ENCODE data around the gene TRPM1.
"Not testable (repeated sequence)": the region's sequence is repeated elsewhere in the genome, so short reads cannot be mapped to it uniquely, and the experiment has no call there.

The TRPM1 gene

DNA sequence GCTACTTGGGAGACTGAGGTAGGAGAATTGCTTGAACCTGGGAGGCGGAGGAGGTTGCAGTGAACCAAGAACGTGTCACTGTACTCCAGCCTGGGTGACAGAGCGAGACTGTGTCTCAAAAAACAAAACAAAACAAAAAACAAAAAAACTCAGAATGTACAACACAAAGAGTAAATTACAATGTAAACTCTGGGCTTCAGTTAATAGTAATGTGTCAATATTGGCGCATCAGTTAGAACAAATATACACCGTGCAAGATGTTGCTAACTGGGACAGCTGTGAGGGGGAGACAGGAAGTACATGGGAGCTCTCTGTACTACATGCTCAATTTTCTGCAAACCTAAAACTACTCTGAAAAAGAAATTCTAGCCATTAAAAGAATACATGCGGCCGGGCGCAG is 23.5 kb upstream of the TRPM1 start:
- no peak for DNase-seq (ENCODE audit: low read depth, low spot score)

DNA sequence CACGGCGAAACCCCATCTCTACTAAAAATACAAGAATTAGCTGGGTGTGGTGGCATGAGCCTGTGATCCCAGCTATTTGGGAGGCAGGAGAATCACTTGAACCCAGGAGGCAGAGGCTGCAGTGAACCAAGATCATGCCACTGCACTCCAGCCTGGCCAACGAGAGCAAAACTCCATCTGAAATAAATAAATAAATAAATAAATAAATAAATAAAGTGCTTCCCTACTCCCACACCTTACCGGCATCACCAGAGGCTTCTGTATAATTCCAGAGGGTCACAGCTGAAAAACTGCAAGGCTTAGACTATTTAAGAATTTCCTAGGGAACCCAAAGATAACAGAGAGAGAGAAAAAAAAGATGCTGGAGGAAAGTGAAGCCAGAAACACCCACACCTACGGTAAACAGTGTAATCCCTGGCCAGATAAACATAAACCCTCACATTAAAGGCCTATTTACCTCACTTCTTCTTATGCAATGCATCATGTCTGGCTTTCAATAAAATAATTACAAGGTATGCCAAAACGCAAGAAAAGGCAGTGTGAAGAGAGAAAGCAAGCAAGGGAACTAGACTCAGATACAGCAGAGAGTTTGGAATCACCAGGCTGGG is 15.0 kb upstream of the TRPM1 start:
- DNase-seq (ENCODE audit: low read depth, low spot score) = no peak

DNA sequence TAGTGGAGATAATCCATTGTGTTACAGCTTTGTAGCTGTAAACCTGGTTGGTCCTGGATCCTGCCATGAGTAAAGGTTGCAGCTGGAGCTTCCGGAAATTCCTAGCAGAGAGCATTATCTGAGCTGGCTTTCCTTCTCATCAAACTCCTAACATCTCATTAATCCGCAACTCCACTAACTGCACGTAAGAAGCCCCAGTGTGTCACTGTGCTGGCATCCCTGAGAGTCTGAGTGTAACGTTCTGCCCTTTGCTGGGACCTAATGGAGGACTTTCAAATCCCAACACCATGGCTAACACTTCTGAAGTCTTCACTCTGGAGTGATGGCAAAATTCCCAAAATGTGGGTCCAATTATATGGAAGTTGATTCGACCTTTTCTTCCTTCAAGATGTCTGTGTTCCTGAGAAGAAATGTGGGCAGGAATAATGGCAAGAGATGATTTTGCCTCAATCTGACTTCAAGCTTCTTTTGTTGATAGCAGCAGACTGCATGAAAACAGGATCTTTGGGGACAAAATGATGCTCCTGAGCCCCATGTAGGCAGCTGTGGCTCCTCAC is 9.6 kb upstream of the TRPM1 start:
- no peak for DNase-seq (ENCODE audit: low read depth, low spot score)

DNA sequence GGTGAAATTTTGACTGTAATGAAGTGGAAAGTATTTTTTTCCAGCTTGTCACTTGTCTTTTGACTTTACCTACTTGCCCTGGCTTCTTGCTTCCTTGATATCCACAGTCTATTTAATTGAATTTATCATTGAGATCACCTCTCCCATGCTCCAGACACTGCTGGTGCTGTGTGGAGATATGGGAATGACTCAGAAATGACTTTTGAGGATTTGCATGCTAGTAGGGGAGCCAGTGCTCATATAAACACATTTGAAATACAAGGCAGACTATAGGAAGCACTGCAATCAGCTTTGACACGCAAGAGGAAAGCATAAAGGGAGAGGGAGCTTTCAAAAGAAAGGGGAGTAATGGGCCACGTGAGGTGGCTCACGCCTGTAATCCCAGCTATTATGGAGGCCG is 7.3 kb upstream of the TRPM1 start:
- DNase-seq (ENCODE audit: low read depth, low spot score) = no peak

DNA sequence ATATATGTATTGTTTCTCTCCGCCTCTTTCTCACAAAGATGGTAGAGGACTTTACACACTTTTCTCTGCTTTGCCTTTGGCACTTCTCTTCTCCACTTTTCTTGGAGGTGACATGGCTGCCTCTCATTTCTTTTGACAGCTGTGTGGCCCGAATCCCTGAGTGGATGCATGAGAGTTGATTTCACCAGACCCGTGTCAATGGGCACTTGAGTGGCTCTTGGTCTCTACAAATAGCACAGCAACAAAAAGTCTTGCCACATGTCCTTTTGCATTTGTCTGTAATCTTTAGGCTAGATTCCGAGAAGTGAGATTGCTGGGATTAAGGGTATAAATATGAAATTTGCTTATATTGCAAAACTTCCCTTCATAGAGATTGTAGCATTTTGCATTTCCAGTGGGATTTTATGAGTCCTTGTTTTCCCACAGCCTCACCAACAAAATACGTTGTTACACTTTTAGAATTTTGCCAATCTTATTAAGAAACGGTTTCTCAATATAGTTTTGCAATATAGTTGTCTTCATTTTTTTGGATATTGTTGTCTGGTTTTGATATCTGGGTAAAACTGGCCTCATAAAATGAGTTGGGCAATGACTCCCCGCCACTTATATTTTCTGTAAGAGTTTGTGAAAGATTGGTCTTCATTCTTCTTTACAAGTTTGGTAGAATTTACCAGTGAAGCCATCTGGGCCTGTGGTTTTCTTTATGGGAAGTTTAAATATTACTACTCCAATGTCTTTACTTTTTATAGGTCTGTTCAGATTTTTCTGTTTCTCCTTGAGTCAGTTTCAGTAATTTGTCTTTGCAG is 5.2 kb upstream of the TRPM1 start:
- no peak for DNase-seq (ENCODE audit: low read depth, low spot score)

DNA sequence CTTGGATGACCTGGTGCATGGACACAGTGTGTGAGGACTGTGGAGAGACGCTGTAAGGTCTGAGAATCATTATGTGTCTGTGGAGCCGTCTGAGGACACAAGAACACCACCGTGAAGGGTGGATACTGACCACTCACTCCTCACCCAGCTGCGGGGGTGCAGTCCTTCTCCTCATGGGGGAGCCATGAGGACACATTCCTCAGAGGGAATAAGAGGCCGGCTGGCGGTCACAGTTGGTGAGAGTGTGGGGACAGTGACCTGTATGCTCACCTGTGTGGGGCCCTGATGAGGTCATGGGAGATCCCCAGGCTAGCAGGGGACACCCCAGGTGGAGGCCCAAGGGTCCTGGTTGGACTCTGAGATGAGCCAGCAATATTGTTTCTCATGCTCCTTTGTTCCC is 2.5 kb upstream of the TRPM1 start:
- no peak for DNase-seq (ENCODE audit: low read depth, low spot score)

DNA sequence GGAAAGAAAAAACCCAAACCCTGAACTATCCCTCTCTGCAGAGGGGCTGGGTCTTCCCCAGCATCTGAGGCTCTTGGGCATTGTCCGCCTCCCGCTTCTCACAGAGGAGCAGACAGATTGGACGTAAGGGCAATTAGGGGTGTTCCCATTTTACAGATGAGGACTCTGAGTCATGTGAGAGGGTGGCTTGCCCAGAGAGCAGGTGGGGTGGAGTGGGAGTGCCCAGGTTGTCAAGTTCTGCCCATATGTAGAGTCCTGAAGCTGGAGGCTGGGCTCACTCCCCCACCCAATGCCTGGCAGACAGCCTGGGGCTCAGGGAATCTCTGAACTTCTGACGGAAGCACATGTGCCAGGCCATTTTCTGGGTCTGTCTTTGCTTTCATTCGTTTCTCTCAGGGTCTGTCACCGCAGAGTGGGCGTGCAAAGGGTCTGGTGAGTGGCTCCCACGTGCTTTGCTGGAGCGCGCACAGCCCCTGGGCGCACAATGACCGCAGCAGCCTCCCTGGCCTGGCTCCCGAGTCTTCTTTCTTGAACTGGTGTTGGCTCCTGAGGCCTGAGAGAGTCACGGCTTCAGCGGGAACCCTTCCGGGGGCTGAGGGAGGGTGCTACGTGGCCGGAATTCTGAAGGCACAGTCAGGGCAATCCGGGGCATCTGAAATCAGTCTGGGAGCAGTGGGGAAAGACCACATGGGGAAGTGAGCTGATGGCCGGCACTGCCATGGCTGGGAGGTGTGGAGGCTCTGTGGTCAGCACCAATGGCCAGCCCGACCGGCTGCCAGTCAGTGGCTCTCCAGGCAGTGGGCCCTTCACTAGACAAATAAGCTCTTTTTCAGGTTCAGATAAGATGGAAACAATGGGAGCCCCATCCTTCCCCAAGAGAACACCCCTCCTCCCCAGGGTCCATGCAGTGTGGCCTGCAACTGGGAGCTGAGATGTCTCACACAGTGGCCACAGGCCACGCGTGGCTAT is 1.1 kb upstream of the TRPM1 start:
- no peak for DNase-seq (ENCODE audit: low read depth, low spot score)

DNA sequence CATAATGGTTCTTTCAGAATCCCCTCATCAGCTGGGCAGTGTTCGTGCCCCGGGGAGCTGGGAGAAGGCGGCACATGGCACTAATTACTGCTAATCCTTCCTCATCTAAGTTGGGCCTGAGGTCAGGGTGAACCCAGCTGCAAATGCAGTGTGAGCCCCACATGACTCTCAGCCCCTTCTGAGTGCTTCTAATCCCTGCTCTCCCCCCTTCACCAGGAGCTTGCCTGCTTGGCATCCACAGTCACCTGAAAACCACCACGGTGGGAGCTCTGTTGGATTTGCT is 455 bp upstream of the TRPM1 start:
- no peak for DNase-seq (ENCODE audit: low read depth, low spot score)

DNA sequence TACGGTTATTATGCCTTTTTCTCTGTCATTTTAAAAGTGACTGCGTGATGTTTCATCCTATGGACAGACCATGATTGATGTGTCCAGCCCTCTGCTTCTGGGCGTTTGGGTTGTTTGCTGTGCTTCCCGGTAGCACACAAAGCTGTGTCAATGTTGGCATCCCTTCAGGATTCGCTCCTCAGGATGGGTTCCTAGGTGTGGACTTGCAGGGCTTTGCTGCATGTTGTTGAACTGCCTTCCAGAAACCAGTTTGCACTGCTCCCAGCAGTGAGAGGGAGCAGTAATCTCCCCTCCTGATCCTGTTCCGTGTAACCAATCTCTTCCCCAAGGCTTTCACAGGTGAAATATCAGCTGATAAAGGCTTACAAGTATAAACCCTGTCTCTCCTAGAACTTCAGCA is 787 bp downstream of the TRPM1 start:
- no peak for DNase-seq (ENCODE audit: low read depth, low spot score)

DNA sequence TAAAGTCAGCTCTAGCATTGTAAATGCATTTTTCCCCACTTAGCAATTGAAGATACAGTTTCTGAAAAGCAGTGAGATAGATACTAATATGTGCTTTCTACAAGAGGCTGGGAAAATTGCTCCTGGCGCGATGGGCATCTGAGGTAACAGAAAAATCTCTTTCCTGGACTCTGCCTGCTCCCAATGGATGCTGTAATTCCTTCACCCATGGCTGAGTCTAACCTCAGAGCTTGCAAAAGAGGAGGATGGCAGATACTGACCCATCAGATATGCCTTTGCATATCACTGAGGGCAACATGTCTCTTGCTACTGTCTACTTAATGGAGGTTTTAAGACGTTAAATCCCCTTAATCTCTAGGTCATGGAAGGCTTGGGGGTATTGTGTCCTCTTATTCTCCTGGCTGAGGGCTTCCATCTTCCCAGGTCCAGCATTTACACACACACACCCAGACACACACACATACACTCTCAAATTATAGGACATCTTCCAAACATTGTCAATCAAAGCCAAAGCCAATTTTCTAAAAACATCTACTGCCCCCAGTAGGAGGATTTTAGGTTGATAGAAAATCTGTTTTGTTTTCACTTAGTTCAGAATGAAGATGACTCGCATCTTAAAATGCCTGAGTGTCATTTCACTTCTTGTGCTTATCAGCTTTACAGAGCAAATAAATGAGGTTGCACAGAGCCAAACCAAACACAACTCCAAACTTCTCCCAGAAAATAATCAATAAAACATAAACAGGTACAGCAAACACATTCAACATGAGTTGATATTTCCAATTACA is 2.4 kb downstream of the TRPM1 start:
- no peak for DNase-seq (ENCODE audit: low read depth, low spot score)

DNA sequence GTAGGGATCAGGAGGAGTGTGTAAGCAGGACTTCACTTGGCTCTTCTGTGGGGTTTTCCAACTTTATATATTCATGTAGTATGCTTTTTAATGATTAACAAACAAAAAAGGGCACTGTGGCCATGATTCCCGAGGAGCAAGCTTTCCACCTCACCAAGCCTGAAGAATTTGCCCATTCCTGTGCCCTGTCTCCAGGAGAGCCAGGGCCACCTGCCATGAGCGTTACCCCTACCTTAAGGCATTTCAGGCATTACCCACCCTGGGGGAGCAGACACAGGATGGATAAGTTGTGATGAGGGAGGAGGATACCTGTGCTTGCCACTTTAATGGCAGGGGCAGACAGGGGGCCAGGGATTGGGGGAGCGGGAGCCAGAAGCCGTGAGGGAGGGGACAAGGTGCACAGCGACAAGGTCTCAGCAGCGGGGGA is 3.0 kb downstream of the TRPM1 start:
- no peak for DNase-seq (ENCODE audit: low read depth, low spot score)

DNA sequence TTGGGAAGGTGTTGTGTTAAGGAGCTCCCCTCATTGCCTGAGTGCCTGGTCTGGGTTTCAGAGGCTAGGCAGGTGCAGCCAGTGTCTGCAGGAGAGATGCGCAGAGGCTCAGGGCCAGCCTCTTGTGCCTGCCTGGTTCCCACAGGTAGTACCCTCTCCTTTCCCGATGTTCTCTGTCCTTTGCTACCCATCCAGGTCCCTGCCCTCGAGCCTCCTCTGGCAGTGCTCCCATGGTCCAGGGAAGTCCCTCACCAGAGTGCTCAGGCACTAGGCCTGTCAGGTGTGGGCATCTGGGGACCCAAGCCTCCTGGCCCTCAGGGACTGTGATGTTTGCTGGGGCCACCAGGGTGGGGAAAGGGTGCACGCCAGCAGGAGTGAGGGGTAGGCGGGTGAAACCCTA is 5.0 kb downstream of the TRPM1 start:
- DNase-seq (ENCODE audit: low read depth, low spot score) = no peak

DNA sequence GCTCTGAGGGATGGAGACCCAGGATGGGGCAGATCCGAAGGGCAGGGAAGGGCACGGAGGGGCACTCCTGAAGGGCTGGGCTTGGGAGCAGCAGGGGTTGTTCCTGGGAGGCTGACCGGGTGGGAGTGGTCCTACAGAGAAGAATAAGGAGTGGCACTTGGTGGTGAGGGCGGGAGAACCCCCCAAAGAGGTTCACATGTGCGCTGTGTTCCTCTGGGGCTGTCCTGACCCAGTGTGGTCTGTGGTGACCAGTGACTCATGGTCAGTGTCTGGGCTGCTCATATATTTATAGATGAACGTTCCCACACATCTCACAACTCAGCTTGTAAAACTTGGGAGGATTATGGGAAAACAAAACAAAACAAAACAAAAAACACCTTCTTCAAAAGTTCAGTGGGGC is 10.0 kb downstream of the TRPM1 start:
- DNase-seq (ENCODE audit: low read depth, low spot score) = no peak

DNA sequence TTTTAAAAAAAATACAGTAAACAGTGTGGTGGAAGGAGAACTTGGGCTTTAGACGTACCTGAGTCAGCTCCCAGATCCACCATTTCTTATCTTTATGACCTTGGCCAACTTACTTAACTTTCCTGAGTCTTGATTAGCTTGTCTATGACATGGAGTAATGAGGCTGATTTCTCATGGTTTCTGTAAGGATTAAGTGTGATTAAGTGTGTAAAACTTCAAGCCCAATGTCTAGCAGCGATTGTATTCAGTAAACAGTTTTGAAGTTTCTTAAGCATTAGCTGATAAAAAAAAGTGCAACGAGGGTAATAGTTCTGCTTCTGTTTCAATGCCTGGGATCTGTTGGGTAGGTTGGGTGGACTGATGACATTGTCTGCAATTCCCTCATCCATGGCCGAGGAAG is 10.8 kb downstream of the TRPM1 start:
- DNase-seq (ENCODE audit: low read depth, low spot score) = no peak

DNA sequence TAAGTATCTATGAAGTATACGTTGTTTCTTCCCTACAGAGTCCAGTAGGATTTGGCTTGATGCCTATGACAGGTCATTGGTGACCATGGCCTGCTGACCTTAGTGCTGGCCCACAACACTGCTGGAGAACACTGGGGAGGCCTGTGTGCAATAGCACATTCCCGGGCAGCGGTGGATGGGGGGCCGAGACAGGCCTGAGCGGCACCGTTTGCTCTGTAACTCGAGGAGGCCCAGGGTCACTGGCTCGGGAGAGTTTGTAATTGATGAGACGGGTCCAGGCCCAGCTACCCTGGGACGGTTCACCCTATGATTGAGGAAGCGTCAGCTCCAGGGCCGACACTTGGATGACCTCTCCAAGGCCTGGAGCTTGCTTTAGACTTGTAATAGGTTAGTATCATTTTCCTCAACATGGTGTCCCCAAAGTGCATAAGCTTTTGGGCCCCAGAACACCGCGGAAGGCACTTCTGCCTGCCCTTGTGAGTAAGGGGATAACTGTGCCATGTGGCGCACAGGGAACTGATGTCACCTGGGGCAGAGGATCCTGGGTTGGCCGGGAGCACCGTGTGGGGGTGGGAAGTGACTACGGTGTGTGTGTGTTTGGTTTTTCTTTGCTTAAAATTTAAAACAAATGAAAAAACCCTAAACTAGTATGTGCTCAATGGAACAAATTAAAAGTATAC is 12.0 kb downstream of the TRPM1 start:
- no peak for DNase-seq (ENCODE audit: low read depth, low spot score)

DNA sequence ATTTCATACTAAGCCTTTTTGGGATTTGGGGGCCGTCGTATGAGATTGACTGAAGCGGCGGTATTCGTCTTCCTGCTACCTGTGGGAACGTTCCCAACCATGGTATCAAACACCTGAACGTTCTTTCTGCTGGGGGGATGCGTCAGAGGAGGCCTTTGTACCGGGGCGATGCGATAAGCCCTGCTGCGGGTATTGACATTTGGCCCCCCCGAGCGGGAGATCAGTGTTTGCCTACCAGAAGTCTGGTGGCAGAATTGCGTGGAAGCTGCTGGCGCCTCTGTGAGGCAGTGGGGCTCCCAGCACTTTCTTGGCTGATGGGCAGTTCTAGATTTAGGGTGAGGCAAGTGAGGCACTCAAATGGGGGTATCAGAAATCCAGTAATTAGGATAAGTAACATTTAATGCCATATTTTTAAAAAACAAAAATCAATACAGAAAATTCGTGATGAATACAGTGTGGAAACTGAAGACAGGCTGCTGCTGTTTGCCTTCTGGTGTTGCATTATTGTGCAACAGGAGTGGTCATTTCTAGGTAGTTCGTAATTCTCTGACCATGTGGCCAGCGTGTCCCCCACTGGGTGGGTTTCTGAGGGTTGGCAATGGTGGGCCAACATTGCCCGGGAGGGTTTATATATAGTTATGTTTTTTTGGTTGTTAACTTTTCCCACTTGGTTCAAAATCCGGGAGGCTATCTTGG is 12.7 kb downstream of the TRPM1 start:
- DNase-seq (ENCODE audit: low read depth, low spot score) = no peak

DNA sequence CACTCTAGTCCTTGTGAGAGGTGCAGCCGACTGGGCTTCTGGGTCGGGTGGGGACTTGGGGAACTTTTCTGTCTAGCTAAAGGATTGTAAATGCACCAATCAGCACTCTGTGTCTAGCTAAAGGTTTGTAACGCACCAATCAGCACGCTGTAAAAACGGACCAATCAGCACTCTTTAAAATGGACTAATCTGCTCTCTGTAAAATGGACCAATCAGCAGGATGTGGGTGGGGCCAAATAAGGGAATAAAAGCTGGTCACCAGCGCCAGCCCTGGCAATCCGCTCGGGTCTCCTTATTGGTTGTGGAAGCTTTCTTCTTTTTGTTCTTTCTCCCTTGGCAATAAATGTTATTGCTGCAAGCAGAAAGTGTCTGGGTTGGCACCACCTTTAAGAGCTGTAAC is 13.5 kb downstream of the TRPM1 start:
- DNase-seq (ENCODE audit: low read depth, low spot score) = not testable (repeated sequence)

DNA sequence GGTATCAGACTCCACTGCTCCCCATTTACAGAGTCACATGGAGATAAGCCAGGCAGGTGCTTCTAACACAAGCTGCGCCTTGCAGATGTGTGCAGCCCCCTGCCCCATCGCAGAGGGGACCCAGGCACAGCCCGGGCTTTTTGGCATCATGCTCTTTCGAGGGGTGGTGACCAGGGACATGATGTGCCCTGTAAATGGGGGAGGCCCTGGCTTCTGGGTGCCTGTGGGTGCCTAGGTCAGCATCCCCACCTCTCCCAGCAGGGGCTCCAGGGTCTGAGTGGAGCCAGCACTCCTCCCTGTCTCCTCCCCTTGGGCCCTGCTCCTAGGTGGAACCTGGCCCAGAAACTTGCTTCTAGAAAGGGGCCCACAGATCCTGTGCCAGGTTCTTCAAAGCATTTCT is 15.2 kb downstream of the TRPM1 start:
- no peak for DNase-seq (ENCODE audit: low read depth, low spot score)

DNA sequence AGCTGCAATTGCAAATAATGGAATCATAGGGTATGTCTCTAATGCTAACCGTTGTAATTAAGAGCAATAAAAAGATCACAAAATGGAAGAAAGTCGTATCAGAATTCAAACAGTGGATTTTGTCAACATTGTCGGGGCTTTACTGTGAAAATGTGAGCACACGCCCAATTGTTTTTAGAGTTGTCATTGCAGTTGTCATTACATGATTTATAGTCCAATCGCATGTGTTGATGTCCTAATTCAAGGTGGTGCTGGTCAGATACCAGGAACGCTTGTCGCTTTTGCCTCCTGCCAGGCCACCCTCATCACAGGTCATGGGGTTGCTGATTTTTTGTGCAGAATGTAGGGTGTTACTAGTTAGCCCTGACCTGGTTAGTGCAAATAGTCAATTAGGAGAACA is 16.2 kb downstream of the TRPM1 start:
- no peak for DNase-seq (ENCODE audit: low read depth, low spot score)

DNA sequence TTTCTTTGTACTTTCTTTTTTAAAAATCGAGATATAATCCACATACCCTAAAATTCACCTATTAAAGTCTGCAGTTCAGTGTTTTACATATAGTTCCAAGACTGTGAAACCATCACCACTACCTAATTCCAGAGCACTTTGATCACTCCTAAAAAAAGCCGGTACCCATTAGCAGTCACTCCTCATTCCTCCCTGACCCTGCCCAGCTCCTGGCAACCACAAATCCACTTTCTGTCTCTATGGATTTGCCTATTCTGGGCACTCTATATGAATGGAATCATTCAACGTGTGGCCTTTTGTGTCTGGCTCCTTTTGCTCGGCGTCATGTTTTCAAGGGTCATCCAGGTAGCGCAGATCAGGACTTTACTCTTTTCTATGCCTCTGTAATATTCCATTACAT is 17.3 kb downstream of the TRPM1 start:
- DNase-seq (ENCODE audit: low read depth, low spot score) = no peak

Measured in iPS DF 19.7 (cell line).